Stimulated activated CD8-positive, alpha-beta memory T cell treated with anti-CD3 and anti-CD28 coated beads, Interleukin-7, amount 100 ng/mL, for 4 hours (primary cell): ENCODE measurements around the gene TMEM35A.
A peak's percentile ranks its signal among the peaks of the same experiment; 100 is the strongest.
"Not testable (repeated sequence)": the region's sequence is repeated elsewhere in the genome, so short reads cannot be mapped to it uniquely, and the experiment has no call there.

Experiments
- DNase-seq, 2 donors: peaks; one replicate each; pipeline ENCODE4 v3.0.0-alpha.2; 2020; ENCODE audit warnings: low read depth in 2 of 2

TMEM35A gene

DNA sequence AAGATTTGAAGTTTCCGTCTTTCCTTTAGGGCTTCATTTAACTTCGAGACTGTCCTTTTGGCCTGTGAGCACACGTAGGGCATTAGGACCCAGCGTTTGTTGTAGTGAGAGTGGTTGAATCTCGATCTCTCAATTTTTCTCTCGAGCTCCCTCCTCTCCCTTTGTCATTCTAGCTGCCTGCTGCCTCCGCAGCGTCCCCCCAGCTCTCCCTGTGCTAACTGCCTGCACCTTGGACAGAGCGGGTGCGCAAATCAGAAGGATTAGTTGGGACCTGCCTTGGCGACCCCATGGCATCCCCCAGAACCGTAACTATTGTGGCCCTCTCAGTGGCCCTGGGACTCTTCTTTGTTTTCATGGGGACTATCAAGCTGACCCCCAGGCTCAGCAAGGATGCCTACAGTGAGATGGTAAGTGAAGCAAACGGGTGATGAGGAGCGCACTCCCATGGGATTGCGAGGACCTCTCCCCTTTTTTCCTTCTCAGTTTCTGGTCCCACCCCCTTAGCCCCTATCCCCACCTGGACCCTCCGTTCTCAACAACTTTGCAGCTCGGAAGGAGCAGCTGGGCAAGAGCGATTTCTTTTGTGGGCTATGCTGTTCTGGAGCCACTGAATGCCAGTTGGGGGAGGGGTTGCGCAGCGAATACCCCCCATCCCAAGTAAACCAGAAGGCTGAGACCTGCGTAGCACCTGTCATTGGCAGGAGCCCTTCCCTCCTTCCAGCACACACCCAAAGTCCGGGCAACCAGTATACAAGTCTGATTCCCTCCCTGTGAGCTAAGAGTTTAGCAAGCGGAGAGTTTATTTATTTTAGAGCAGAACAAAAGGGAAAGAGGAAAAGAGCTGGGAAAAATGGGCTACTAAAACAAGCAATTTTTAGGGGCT, at the start of gene TMEM35A:
Gene TMEM35A (plus strand): TSS at position 164 of the 883 bp plus-strand sequence. CDS start 124 bp downstream, at position 288.
- DNase-seq, result no peak

DNA sequence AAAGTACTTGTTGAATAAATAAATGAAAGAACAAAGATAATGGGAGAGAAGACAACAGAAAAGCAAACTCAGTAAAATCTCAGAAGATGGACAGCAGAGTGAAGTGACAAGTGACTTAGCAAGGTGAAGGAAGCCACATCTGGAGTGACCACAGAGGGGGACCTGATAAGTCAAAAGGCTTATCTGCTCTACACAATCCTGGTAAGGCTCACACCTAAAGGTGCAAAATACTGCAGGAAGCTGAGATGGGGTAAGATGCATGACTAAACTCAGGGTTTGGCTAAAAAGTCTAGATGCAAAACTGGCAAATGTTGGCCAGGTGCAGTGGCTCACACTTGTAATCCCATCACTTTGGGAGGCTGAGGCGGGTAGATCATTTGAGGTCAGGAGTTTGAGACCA, 49.0 kb upstream of the TMEM35A start:
- no peak for DNase-seq

GRCh38 chrX:101037231-101037630, 41.4 kb upstream of the TMEM35A start:
- no peak for DNase-seq

- no peak for DNase-seq
Observed at GRCh38 chrX:101040197-101040596, 38.5 kb upstream of the TMEM35A start.

DNA sequence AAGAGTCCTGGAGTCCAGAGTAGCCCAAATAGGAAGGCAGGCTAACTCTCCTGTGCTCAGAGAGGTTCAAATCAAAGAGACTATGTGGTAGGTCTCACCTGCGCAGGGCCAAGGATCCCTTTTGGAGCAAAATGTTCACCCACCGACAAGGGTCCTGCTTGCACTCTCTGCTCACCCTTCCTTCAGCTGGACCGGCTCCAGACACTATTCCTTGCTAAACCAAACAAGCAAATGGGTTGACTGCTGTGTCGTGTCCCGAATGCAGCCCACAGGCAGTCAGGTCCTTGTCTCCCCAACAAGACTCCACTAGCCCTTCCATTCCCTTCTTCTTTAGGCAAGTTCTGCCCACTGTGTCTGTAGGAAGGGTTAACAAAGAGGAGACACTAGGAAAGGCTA, 27.5 kb upstream of the TMEM35A start:
- DNase-seq, result no peak

DNA sequence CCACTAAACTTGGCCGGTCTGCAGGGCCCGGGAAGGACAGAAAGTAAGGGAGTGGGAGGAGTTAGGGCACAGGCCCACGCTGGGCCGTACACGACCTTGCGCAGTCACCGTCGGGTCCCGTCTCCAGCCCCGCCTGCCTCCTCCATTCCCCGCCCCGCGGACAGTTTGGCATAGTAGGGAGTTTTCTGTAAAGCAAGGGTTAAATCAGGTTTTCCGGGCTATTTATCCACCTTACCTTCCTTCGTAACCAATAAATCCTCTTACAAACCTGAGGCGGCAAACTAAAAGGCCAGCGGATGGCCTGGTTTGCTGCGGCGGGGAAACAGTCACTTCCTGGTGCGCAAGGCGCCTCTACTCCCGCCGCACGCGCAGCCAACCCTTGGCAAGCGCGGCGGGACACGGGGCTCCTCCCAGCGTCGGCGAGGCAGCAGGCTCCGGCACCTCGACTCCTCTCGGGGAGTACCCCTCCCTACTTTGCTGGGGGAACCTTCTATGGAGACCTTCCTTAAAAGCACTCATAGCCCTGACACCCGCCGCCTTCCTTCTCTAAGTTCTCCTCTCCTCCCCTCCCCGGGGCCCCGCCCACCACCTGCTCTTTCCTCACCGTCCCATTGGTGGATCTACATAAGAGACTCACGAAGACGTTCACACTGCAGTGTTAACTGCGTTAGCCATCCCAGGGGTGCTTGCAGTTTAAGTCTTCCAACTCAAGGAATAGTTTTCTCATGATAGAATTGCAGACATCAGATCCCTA, 27.0 kb upstream of the TMEM35A start, which contains the start of gene TRMT2B:
Gene TRMT2B (minus strand): TSS at position 563 of the 754 bp plus-strand sequence. CDS start 9,822 bp downstream, outside the sequence.
- peak; percentile 71 for DNase-seq

DNA sequence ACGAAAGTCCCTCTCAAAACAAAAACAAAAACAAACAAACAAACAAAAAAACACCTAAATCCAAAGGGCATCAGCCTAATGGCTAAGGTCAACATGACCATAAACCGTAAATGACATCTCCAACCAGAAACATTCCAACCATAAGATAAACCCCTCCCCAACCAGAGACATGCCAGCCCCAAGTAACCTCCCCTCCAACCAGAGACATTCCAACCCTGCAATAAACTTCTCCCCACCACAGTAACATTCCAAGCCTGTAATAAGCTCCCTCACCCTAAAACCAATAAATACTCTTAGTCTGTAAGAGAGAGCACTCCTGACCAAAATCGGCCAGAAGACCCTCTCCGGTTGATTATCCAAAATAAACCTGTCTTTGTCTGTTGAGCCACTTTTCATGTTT, 22.1 kb upstream of the TMEM35A start:
- DNase-seq, result not testable (repeated sequence)

GRCh38 chrX:101057093-101057714, 21.5 kb upstream of the TMEM35A start:
- DNase-seq, result no peak

- no peak for DNase-seq
Observed at GRCh38 chrX:101062176-101062575, 16.5 kb upstream of the TMEM35A start.

- no peak for DNase-seq
Observed at GRCh38 chrX:101071582-101071981, 7.1 kb upstream of the TMEM35A start.

GRCh38 chrX:101079736-101080270, 1.1 kb downstream of the TMEM35A start:
- DNase-seq, result no peak

GRCh38 chrX:101080326-101081124, 1.8 kb downstream of the TMEM35A start:
- DNase-seq, result no peak

- DNase-seq, result no peak
Observed at GRCh38 chrX:101081231-101081630, 2.6 kb downstream of the TMEM35A start.

DNA sequence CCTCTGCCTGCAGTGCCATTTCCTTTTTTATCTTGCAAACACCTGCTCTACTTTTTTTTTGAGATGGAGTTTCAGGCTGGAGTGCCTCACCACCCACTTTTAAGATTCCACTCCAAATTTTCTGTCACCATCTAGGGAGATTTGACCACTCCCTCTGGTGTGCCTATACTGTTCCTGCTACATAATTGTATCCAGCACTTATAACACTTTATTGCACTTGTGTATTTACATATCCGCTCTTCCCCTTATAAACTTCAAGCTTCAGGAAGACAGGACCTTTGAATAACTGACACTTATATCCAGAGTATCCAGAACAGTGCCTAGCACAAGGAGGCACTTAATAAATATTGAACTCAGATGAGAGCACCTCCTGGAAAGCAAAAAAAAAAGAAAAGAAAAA, 13.1 kb downstream of the TMEM35A start:
- DNase-seq, result no peak

DNA sequence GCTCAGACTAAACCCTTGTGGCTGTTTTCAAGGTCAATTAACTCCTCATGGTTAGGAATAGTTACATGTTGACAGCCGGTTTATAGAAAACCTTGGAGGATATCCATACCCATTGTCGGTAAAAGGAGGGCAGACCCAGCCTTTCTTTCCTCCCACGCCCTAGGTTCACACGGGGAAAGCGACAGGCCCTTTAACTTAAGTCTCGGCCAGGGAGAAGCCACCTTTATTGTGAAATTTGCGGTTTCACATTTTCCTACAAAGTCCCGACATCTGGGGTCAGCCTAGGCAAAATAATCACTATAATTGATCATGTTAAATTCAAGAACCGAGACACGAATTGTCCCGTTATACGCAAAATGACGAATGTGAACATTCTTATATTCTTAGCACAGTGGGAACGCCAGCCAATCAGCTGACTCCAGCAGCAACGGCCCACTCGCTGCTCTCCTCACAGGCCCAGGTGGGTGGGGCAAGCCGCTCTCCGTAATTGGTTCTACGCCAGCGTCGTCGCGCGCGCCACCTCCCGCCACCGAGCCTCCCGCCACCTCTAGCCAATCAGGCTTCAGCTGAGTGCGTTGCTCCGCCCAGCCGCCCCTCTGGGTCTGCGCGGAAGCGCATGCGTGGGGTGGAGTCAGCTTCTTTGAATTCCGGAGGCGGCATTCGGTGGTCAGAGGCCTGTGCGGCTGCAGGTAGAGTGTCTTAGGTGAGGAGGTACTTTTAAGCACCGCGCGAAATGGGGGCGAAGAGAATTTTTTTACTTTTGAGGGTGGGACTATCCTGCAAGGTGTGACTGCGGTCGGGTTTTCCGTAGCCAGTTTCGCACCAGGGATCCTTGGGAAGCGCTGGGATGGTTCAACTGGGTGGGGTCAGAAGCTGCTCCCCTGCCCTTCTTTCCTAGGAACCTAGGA, 19.1 kb downstream of the TMEM35A start, which contains the start of gene CENPI:
Gene CENPI (plus strand): TSS at position 659 of the 908 bp plus-strand sequence. CDS start 2,867 bp downstream, outside the sequence.
- DNase-seq, result peak; percentile 86 to 89

DNA sequence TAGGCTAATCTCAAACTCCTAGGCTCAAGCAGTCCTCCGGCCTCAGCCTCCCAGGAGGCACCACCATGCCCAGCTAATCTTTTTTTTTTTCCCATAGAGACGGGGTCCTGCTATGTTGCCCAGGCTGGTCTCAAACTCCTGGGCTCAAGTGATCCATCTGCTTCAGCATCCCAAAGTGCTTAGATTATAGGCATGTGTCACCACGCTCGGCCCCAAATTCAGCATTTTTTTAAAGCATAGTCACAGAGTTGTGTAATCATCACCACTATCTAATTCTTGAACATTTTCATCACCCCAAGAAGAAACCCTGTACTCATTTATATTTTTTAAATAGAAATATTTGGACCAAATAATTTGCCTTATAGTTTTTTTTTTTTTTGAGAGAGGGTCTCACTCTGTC, 29.6 kb downstream of the TMEM35A start:
- no peak for DNase-seq

DNA sequence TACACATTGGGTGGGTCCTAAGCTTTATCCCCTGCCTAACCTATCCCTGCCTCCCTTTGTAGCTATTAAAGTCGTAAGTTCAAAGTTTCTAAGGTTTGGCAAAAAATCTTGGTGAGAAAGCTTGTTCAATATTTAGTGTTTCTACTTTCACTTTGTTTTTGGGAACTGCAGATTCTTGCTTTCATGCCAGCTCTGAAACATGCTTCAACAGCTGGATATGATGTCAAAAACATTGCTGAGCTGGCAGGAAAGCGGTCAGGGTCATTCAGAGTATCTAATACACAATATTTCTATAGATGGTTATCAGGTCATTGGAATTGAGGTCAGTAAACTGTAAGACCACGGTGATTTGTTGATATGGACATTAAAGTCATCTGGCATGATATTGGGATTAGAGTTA, 39.0 kb downstream of the TMEM35A start:
- no peak for DNase-seq

DNA sequence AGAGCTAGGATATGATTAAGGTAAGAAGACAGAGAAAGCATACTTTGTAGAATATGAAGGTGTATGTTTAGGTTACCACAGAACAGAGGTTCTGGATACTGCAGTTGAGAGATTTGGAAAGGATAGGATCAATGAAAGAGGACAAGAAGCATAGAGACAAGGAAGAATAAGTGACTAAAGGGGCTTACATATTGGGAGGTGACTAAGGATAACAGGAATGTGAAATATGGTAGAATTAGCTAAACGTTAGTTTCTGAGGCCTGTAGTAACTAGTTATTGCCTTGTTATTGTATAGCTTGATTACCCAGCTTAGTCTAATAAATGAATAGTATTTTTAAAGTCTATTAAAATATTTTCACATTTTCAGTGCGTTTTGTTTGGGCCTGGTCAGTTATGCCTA, 57.6 kb downstream of the TMEM35A start:
- DNase-seq, result no peak
